Activated CD4-positive, alpha-beta T cell treated with anti-CD3 and anti-CD28 coated beads, Interleukin-2, amount 10 ng/mL, durations not matched to agents 7 days and 5 days (primary cell): Measurements from ENCODE around the gene PTPRN2. TPM values are rescaled to one million over a fixed set of nuclear protein-coding genes. Genes with fewer than 3 reads are reported as not detected.
"Not testable (repeated sequence)": the region's sequence is repeated elsewhere in the genome, so short reads cannot be mapped to it uniquely, and the experiment has no call there.

Experiments
- CTCF ChIA-PET: fragments of 350-600 bp; sonication (Branson Sonifier 250); formaldehyde crosslinking; loops from one replicate; lab custom pipeline; 2021; ENCODE audit warnings: antibody characterized with exemption; lab: Charles Lee
- POLR2A ChIA-PET: fragments of 350-600 bp; sonication (Branson Sonifier 250); formaldehyde crosslinking; loops from one replicate; lab custom pipeline; 2021; ENCODE audit warnings: antibody characterized with exemption; lab: Charles Lee
- DNase-seq: peaks from one replicate; pipeline ENCODE4 v3.0.0-alpha.2; 2020
- H3K27ac Mint-ChIP-seq: one replicate; pipeline ENCODE4 v1.8.0; 2021; ENCODE audit warnings: mild to moderate bottlenecking, moderate library complexity, mixed read lengths
- H3K27me3 Mint-ChIP-seq: one replicate; pipeline ENCODE4 v1.8.0; 2021; ENCODE audit warnings: mixed read lengths
- H3K36me3 Mint-ChIP-seq: one replicate; pipeline ENCODE4 v1.8.0; 2021; ENCODE audit warnings: low read depth, mixed read lengths
- H3K4me1 Mint-ChIP-seq: one replicate; pipeline ENCODE4 v1.8.0; 2021; ENCODE audit warnings: mixed read lengths
- H3K4me3 Mint-ChIP-seq: one replicate; pipeline ENCODE4 v1.8.0; 2021; ENCODE audit warnings: mild to moderate bottlenecking, moderate library complexity, mixed read lengths
- H3K9me3 Mint-ChIP-seq: one replicate; pipeline ENCODE4 v1.8.0; 2021; ENCODE audit warnings: mixed read lengths
- total RNA-seq, 2 experiments: library from RNA; stranded (reverse); gene quantifications; one replicate each; pipeline ENCODE4 v1.2.3, GENCODE V29; 2021

The PTPRN2 gene
- total RNA-seq, 2 experiments from 2014 or later = 2.6 to 2.7 TPM

GRCh38 chr7:158151273-158151672 lies 436.4 kb downstream of the PTPRN2 start:
- H3K36me3 Mint-ChIP-seq, H3K27ac Mint-ChIP-seq, DNase-seq, H3K4me1 Mint-ChIP-seq, H3K4me3 Mint-ChIP-seq, H3K27me3 Mint-ChIP-seq, CTCF ChIA-PET, POLR2A ChIA-PET: not testable (repeated sequence)
- H3K9me3 Mint-ChIP-seq = peaks cover 21% of the 10 kb centered on the region

GRCh38 chr7:158150234-158150633 lies 437.4 kb downstream of the PTPRN2 start:
- POLR2A ChIA-PET = no interaction called here
- Mint-ChIP-seq H3K36me3 (no peaks in the 10 kb centered on the region), H3K4me3 (no peak overlapping the region), H3K4me1 (no peaks in the 10 kb centered on the region), H3K27ac (no peak overlapping the region), H3K9me3 (peaks cover 18% of the 10 kb centered on the region), H3K27me3 (no peaks in the 10 kb centered on the region)
- no peak for DNase-seq
- CTCF ChIA-PET = interaction anchor here (1.3 kb wide), 1 partner anchor 10 kb away, joined by 3 read pairs; no protein-coding TSS in a partner anchor

- DNase-seq, H3K27ac Mint-ChIP-seq, H3K4me1 Mint-ChIP-seq, H3K27me3 Mint-ChIP-seq, H3K4me3 Mint-ChIP-seq, POLR2A ChIA-PET, H3K36me3 Mint-ChIP-seq, CTCF ChIA-PET: not testable (repeated sequence)
- H3K9me3 Mint-ChIP-seq = peaks cover 17% of the 10 kb centered on the region
Observed at GRCh38 chr7:158147431-158147830, 440.2 kb downstream of the PTPRN2 start.

DNA sequence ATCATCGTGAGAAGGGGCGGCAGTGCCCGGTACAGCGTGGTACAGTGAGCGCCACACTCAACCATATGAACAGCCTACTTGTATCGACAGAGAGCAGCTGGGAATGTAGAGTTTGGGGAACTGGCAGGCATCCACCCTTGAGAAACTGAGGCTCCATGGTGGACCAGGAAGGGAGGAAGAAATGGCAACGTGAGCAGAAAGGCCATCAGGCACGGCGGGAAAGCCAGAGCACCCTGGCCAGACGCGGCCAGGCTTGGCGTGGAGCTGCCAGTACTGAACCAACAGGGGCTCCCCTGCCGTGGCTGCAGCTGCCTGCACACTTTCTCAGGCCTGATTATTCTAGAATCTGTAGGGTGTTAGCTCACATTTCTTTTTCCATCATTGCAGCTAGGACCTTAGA lies 442.3 kb downstream of the PTPRN2 start:
- no peaks in the 10 kb centered on the region for H3K36me3 Mint-ChIP-seq
- no peak for DNase-seq
- no peak overlapping the region for H3K27ac Mint-ChIP-seq
- no peaks in the 10 kb centered on the region for H3K27me3 Mint-ChIP-seq
- H3K9me3 Mint-ChIP-seq = peaks cover 18% of the 10 kb centered on the region
- CTCF ChIA-PET = no interaction called here
- no peak overlapping the region for H3K4me3 Mint-ChIP-seq
- POLR2A ChIA-PET = no interaction called here
- H3K4me1 Mint-ChIP-seq = no peaks in the 10 kb centered on the region

GRCh38 chr7:158143196-158144120 lies 444.2 kb downstream of the PTPRN2 start:
- no peaks in the 10 kb centered on the region for H3K36me3 Mint-ChIP-seq
- no peak for DNase-seq
- CTCF ChIA-PET = no interaction called here

GRCh38 chr7:158142657-158143056 lies 445.0 kb downstream of the PTPRN2 start:
- Mint-ChIP-seq H3K4me1 (no peaks in the 10 kb centered on the region), H3K9me3 (peaks cover 19% of the 10 kb centered on the region), H3K27me3 (no peaks in the 10 kb centered on the region), H3K4me3 (no peak overlapping the region), H3K27ac (no peak overlapping the region), H3K36me3 (no peaks in the 10 kb centered on the region)
- CTCF ChIA-PET = no interaction called here
- DNase-seq = no peak
- POLR2A ChIA-PET = no interaction called here

More at GRCh38 chr7:158143196-158144120, 444.2 kb downstream of the PTPRN2 start:
- H3K27me3 Mint-ChIP-seq = no peaks in the 10 kb centered on the region
- H3K4me1 Mint-ChIP-seq = no peaks in the 10 kb centered on the region
- POLR2A ChIA-PET = no interaction called here
- no peak overlapping the region for H3K27ac Mint-ChIP-seq
- peaks cover 19% of the 10 kb centered on the region for H3K9me3 Mint-ChIP-seq
- H3K4me3 Mint-ChIP-seq = no peak overlapping the region

- H3K27me3 Mint-ChIP-seq = no peaks in the 10 kb centered on the region
- H3K36me3 Mint-ChIP-seq = no peaks in the 10 kb centered on the region
- no peaks in the 10 kb centered on the region for H3K4me1 Mint-ChIP-seq
- ChIA-PET POLR2A (no interaction called here), CTCF (no interaction called here)
- H3K4me3 Mint-ChIP-seq = no peak overlapping the region
- H3K9me3 Mint-ChIP-seq = peaks cover 19% of the 10 kb centered on the region
- H3K27ac Mint-ChIP-seq = no peak overlapping the region
- DNase-seq = no peak
Observed at GRCh38 chr7:158141806-158142518, 445.7 kb downstream of the PTPRN2 start.

GRCh38 chr7:158141221-158141582 lies 446.4 kb downstream of the PTPRN2 start:
- Mint-ChIP-seq H3K27me3 (no peaks in the 10 kb centered on the region), H3K27ac (no peak overlapping the region), H3K4me1 (no peaks in the 10 kb centered on the region), H3K36me3 (no peaks in the 10 kb centered on the region), H3K9me3 (peaks cover 19% of the 10 kb centered on the region), H3K4me3 (no peak overlapping the region)
- no peak for DNase-seq
- ChIA-PET POLR2A (no interaction called here), CTCF (no interaction called here)

DNA sequence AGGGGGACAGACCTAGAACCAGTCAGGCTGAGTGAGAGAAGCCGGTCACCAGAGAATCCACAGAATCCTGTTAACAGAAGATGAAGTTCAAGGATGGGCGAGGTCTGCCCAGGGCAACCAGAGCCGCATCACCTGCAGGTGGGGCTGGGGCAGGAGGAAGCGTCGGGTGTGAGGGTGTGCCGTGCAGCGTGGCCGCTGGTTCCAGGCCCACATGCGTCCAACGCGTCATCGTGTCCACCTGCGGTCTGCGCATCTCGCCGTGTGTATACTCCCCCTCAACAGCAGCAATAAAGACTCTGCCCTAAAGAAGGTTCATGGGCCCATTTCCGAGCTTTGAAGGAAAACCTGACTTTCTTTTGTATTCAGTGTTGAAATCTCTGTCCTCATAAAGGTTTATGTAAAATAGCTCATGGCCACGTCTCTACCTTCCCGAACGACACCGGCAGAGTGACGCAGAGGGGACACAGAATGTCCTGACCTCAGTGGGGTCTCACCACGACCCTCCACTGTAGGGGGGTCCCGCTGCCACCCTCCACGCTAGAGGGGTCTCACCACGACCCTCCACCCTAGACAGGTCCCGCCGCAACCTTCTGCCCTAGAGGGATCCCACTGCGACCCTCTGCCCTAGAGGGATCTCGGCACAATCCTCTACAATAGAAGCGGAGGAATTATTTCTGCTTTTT lies 446.9 kb downstream of the PTPRN2 start:
- H3K9me3 Mint-ChIP-seq = peaks cover 17% of the 10 kb centered on the region

GRCh38 chr7:158139499-158139898 lies 448.1 kb downstream of the PTPRN2 start:
- Mint-ChIP-seq H3K36me3 (no peaks in the 10 kb centered on the region), H3K9me3 (peaks cover 17% of the 10 kb centered on the region), H3K27ac (no peak overlapping the region), H3K4me1 (no peaks in the 10 kb centered on the region), H3K27me3 (no peaks in the 10 kb centered on the region), H3K4me3 (no peak overlapping the region)
- ChIA-PET CTCF (no interaction called here), POLR2A (no interaction called here)
- no peak for DNase-seq

More for the DNA sequence above, 446.9 kb downstream of the PTPRN2 start:
- ChIA-PET POLR2A (no interaction called here), CTCF (no interaction called here)
- no peak for DNase-seq
- no peak overlapping the region for H3K27ac Mint-ChIP-seq
- H3K36me3 Mint-ChIP-seq = no peaks in the 10 kb centered on the region
- H3K4me1 Mint-ChIP-seq = no peaks in the 10 kb centered on the region
- H3K27me3 Mint-ChIP-seq = no peaks in the 10 kb centered on the region
- H3K4me3 Mint-ChIP-seq = no peak overlapping the region

DNA sequence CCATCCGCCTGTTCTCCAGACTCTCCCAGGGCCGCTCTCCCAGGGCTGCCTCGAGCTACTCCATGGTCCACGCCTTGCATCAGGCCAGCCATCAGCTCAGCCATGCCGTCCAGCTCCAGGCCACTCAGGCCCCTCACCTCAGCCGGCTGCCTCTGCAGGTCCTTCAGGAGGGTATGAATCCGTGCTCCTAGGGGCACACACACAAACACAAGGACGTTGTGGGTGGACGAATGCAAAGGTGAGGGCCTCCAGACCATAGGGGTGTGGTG lies 449.4 kb downstream of the PTPRN2 start:
- Mint-ChIP-seq H3K9me3 (peaks cover 17% of the 10 kb centered on the region), H3K27ac (no peak overlapping the region), H3K27me3 (no peaks in the 10 kb centered on the region), H3K4me1 (no peaks in the 10 kb centered on the region), H3K36me3 (no peaks in the 10 kb centered on the region), H3K4me3 (no peak overlapping the region)
- no peak for DNase-seq
- ChIA-PET POLR2A (no interaction called here), CTCF (no interaction called here)

- Mint-ChIP-seq H3K27ac (no peak overlapping the region), H3K36me3 (no peaks in the 10 kb centered on the region), H3K4me3 (no peak overlapping the region), H3K4me1 (no peaks in the 10 kb centered on the region), H3K27me3 (no peaks in the 10 kb centered on the region), H3K9me3 (peaks cover 14% of the 10 kb centered on the region)
- POLR2A ChIA-PET = no interaction called here
- CTCF ChIA-PET = no interaction called here
- DNase-seq = no peak
Observed at GRCh38 chr7:158137516-158138328, 449.9 kb downstream of the PTPRN2 start.
